ENCODE measurements around the gene TRPM7. TPM values are rescaled to one million over a fixed set of nuclear protein-coding genes. Genes with fewer than 3 reads are reported as not detected.

TRPM7 gene
- total and polyA plus RNA-seq, 3 donors from 2014 or later: 18.1 to 53.1 (median 52.2) TPM

DNA sequence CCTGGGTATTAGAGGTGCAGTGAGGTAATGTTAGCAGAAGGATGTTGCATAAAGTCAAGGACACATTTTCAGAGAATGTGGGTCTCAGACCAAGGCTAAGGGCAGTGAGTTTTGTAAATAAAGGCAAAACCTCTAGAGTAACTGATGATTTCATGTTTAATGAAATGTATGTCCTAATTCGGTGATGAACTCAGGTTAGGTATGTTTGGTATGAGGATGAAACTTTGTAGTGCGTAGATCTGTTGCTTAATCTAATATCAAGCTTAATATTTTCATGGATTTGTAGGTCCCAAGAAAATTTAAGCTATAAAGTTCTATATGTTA lies 143.7 kb downstream of the TRPM7 start:
- intact Hi-C loops (cut with DNase I; ENCODE audit: low total_unique reads): no loop called here

DNA sequence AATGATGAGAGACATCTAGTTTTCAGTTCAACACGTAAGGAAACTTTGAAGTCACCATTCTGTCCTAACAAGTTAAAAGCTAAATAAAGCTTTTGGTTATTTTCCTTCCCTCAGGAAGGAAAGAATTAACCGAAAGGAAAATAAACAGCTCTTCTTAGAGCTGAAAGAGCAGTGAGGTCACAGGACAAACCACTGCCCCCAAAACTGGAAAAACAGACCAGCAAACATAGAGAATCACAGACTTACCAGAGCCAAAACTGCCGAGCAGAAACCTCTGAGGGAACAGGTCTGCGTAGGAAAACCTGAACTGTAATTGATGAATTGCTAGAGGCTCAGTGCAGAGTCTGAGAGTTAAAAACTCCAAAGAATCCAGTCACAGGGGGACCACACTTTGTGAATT lies 154.8 kb downstream of the TRPM7 start:
- Histone ChIP-seq H3K36me3 (ENCODE audit: low read depth, missing control alignments) (no peaks in the 10 kb centered on the region), H3K4me3 (no peak overlapping the region), H3K27me3 (no peaks in the 10 kb centered on the region), H3K4me1 (peaks cover 4% of the 10 kb centered on the region), H3K9me3 (no peaks in the 10 kb centered on the region), H3K27ac (peak overlapping the region; percentile 2 to 66)
- intact Hi-C loops (cut with DNase I; ENCODE audit: low total_unique reads): no loop called here
- 21 to 37% methylated on average over 4 of the region's 4 CpGs for WGBS, 2 donors
- DNase-seq: no peak
- TF ChIP-seq, protein P1, sequence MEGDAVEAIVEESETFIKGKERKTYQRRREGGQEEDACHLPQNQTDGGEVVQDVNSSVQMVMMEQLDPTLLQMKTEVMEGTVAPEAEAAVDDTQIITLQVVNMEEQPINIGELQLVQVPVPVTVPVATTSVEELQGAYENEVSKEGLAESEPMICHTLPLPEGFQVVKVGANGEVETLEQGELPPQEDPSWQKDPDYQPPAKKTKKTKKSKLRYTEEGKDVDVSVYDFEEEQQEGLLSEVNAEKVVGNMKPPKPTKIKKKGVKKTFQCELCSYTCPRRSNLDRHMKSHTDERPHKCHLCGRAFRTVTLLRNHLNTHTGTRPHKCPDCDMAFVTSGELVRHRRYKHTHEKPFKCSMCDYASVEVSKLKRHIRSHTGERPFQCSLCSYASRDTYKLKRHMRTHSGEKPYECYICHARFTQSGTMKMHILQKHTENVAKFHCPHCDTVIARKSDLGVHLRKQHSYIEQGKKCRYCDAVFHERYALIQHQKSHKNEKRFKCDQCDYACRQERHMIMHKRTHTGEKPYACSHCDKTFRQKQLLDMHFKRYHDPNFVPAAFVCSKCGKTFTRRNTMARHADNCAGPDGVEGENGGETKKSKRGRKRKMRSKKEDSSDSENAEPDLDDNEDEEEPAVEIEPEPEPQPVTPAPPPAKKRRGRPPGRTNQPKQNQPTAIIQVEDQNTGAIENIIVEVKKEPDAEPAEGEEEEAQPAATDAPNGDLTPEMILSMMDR (IDR thresholded peaks at IDR 0.05): no peak
- no peak for TF ChIP-seq POLR2A (IDR thresholded peaks at IDR 0.05)

More for the DNA sequence above, 143.7 kb downstream of the TRPM7 start:
- H3K4me3 ChIP-seq: no peak overlapping the region
- no peaks in the 10 kb centered on the region for H3K27me3 ChIP-seq
- no peak overlapping the region for H3K27ac ChIP-seq
- H3K9me3 ChIP-seq: no peaks in the 10 kb centered on the region
- 85 to 88% methylated on average over 2 of the region's 2 CpGs for WGBS, 2 donors
- H3K36me3 ChIP-seq (ENCODE audit: low read depth, missing control alignments): no peaks in the 10 kb centered on the region
- DNase-seq: no peak
- TF ChIP-seq POLR2A (IDR thresholded peaks at IDR 0.05): no peak
- TF ChIP-seq, protein P1 (IDR thresholded peaks at IDR 0.05): no peak
- no peaks in the 10 kb centered on the region for H3K4me1 ChIP-seq

DNA sequence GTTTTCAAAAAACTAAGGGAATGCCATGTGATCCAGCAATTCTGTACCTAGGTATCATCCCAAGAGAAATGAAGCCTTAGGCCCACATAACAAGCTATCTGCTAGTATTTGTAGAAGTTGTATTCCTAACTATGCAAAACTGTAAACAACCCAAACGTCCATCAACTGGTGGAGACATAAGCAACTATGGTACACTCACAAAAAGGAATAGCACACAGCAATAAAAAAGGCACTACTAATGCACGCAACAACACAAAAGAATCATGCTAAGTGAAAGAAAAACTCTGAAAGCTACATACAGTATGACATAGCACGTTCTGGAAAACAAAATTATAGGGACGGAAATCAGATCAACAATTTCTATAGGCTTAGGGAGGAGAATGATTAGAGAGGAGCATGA lies 155.4 kb downstream of the TRPM7 start:
- Histone ChIP-seq H3K27ac (peak overlapping the region; percentile 2 to 66), H3K9me3 (no peaks in the 10 kb centered on the region), H3K36me3 (ENCODE audit: low read depth, missing control alignments) (no peaks in the 10 kb centered on the region), H3K27me3 (no peaks in the 10 kb centered on the region), H3K4me1 (peaks cover 4% of the 10 kb centered on the region), H3K4me3 (no peak overlapping the region)
- TF ChIP-seq, protein P1 (IDR thresholded peaks at IDR 0.05): no peak
- TF ChIP-seq POLR2A (IDR thresholded peaks at IDR 0.05): no peak
- 78 to 83% methylated on average over 4 of the region's 4 CpGs for WGBS, 2 donors
- intact Hi-C loops (cut with DNase I; ENCODE audit: low total_unique reads): no loop called here
- no peak for DNase-seq

DNA sequence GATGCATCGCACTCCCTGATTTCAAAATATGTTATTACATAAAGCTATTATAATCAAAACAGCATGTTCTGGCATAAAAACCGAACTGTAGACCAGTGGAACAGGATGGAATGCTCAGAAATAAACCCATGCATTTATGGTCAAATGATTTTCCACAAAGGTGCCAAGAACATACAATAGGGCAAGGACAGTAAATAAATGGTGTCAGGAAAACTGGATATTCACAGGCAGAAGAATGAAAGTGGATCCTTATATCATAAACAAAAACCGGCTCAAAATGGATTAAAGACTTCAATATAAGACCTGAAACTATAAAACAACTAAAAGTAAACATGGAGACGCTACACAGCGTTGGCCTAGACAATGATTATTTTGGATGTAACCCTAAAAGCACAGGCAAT lies 162.7 kb downstream of the TRPM7 start:
- TF ChIP-seq POLR2A (IDR thresholded peaks at IDR 0.05): no peak
- TF ChIP-seq, protein P1 (IDR thresholded peaks at IDR 0.05): no peak
- H3K4me1 ChIP-seq: no peaks in the 10 kb centered on the region
- H3K9me3 ChIP-seq: no peaks in the 10 kb centered on the region
- H3K4me3 ChIP-seq: no peak overlapping the region
- H3K36me3 ChIP-seq (ENCODE audit: low read depth, missing control alignments): no peaks in the 10 kb centered on the region
- no peak overlapping the region for H3K27ac ChIP-seq
- no peaks in the 10 kb centered on the region for H3K27me3 ChIP-seq
- 63 to 65% methylated on average over 5 of the region's 5 CpGs for WGBS, 2 donors
- intact Hi-C loops (cut with DNase I; ENCODE audit: low total_unique reads): no loop called here
- DNase-seq: no peak

DNA sequence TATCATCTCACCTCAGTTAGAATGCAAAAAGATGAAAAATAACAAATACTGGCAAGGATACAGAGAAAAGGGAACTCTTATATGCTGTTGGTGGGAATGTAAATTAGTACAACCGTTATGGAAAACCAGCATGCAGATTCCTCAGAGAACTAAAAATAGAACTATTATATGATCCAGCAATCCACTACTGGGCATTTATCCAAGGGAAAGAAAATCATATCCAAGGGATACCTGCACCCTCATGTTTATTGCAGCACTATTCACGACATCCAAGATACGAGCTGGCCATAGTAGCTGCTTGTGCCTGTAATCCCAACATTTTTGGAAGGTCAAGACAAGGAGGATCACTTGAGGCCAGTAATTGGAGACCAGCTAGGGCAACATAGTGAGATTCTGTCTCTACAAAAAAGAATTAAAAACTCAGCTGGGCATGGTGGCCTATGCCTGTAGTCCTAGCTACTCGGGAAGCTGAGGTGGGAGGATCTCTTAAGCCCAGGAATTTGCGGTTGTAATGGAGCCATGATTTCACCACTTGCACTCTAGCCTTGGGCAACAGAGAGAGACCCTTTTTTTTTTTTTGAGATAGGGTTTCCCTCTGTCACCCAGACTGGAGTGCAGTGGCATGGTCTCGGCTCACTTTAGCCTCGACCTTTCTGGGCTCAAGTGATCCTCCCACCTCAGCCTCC lies 166.7 kb downstream of the TRPM7 start:
- Histone ChIP-seq H3K36me3 (ENCODE audit: low read depth, missing control alignments) (no peaks in the 10 kb centered on the region), H3K9me3 (no peaks in the 10 kb centered on the region), H3K27ac (no peak overlapping the region), H3K4me1 (no peaks in the 10 kb centered on the region), H3K27me3 (no peaks in the 10 kb centered on the region), H3K4me3 (no peak overlapping the region)
- no peak for TF ChIP-seq POLR2A (IDR thresholded peaks at IDR 0.05)
- TF ChIP-seq, protein P1 (IDR thresholded peaks at IDR 0.05): no peak
- intact Hi-C loops (cut with DNase I; ENCODE audit: low total_unique reads): no loop called here
- no peak for DNase-seq
- WGBS, 2 donors: 68 to 71% methylated on average over 7 of the region's 7 CpGs
